Vagina (tissue), 2 donors: ENCODE measurements around the gene PDZD7.

Experiments
- POLR2A ChIP-seq, 2 donors: fragments of 450-650 bp; IDR thresholded peaks; one replicate each; pipeline ENCODE4 v1.6.1; 2017; ENCODE audit warnings: antibody characterized with exemption in 2 of 2, mild to moderate bottlenecking in 2 of 2, moderate library complexity in 2 of 2
- TF ChIP-seq, protein P1 (sequence below), 3 experiments: fragments of 450-650 bp in 2 of 3; fragments of 200-600 bp in 1 of 3; sonication (generic) in 1 of 3; IDR thresholded peaks; one replicate each; pipeline ENCODE4 v1.5.1; 2017 to 2019; ENCODE audit warnings: antibody characterized with exemption in 3 of 3, mild to moderate bottlenecking in 2 of 3, moderate library complexity in 2 of 3

DNA sequence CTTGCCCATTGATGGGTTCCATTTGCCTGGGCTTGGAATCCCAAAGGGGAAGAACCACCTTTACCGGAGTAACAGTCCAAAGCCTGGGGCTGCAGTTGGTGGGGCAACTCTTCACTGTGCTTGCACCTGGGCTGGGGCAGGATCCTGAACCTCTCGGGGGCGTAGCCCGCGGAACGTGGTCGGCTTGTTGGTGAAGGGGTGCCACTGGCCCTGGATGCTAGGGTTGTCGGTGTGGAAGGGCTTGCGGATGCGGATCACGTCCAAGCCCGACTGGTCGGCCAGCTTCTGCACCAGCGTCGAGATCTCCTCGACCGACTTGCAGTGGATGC, 44.3 kb downstream of the PDZD7 start:
- no peak for TF ChIP-seq POLR2A (IDR thresholded peaks at IDR 0.05)
- TF ChIP-seq, protein P1, sequence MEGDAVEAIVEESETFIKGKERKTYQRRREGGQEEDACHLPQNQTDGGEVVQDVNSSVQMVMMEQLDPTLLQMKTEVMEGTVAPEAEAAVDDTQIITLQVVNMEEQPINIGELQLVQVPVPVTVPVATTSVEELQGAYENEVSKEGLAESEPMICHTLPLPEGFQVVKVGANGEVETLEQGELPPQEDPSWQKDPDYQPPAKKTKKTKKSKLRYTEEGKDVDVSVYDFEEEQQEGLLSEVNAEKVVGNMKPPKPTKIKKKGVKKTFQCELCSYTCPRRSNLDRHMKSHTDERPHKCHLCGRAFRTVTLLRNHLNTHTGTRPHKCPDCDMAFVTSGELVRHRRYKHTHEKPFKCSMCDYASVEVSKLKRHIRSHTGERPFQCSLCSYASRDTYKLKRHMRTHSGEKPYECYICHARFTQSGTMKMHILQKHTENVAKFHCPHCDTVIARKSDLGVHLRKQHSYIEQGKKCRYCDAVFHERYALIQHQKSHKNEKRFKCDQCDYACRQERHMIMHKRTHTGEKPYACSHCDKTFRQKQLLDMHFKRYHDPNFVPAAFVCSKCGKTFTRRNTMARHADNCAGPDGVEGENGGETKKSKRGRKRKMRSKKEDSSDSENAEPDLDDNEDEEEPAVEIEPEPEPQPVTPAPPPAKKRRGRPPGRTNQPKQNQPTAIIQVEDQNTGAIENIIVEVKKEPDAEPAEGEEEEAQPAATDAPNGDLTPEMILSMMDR (IDR thresholded peaks at IDR 0.05) = no peak
